DMS114 treated with DMSO at 0.1 percent for 48 hours (cell line): ENCODE measurements around the gene DMKN.

Experiments
- DNase-seq: peaks from one replicate; lab custom pipeline; 2025; ENCODE audit not compliant: unreplicated experiment; lab: John Stamatoyannopoulos, UW

DMKN gene

GRCh38 chr19:35513628-35514281 is at the start of gene DMKN:
Gene DMKN, minus strand, starts transcription at chr19:35513649. Its CDS starts 174 bp downstream, at chr19:35513475.
- no peak for DNase-seq

DNA sequence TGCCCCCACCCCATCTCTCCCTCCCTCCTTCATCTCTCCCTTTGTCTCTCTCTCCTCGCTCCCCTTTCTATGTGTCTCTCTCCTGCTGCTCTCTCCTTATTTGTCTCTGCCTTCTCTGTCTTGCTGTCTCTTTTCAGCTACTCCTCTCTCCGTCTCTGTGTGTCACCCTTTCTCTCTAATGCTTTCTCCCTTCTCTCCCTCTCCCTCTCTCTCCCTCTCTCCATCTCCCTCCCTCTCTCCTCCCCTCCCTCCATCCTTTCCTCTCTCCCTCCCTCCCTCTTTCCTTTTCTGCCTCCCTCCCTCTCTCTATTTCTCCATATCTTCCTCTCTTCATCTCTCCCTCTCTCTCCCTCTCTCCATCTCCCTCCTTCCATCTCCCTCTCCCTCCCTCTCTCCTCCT is 49.3 kb upstream of the DMKN start:
- no peak for DNase-seq

DNA sequence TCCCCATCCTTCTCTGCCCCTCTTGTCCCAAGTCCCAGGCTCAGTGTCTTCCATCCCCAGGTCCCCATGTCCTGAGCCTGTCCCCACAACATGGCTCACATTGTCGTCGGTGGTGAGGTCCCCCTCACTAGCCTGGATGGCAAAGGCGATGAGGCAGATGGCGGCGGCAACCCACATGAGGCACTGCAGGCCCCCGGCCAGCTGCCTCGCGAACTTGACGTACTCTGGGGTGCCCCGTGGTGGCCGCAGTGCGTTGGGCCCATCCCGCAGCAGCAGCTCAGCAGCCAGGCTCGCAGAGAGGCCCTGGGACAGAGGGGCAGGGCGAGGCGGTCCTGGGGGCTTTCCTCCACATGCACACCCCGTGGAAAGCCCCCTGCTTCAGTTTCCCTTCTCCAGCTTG is 48.9 kb upstream of the DMKN start:
- DNase-seq: no peak

DNA sequence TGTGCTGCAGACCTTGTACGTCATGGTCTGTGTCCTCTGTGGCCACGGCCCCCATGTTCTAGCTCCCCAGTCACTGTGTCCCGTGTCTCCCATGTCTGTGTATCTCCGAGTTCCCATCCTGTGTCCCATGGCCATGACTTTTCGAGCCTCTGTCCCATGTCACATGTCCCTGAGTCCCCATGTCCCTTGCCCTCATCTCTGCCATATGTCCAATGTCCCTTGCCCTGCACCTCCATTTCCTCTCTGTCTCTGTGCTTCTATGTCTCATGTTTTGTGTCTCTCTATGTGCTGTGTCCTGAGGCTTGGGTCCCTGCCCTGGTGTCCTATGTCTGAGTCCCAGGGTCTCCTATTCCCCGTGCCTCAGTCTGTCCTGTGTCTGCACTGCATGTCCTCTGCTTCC is 48.0 kb upstream of the DMKN start:
- no peak for DNase-seq

GRCh38 chr19:35560677-35561076 is 47.2 kb upstream of the DMKN start:
- DNase-seq: no peak

DNA sequence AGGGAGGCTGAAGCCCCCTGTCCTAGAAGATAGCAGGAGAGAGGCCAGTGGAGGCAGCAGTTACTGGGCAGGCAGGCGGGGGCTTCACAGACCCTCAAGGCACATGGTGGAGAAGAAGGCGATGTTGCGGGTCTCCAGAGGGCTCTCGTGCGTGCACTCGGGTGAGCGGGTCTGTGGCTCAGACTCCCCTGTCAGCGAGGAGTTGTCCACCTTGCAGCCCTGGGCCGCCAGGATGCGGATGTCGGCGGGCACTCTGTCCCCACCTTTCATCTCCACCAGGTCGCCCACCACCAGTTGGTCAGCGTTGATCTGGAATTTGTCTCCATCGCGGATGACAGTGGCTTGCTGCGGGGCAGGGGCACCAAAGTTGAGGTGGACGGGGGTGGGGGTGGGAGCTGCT is 46.8 kb upstream of the DMKN start:
- DNase-seq: no peak

DNA sequence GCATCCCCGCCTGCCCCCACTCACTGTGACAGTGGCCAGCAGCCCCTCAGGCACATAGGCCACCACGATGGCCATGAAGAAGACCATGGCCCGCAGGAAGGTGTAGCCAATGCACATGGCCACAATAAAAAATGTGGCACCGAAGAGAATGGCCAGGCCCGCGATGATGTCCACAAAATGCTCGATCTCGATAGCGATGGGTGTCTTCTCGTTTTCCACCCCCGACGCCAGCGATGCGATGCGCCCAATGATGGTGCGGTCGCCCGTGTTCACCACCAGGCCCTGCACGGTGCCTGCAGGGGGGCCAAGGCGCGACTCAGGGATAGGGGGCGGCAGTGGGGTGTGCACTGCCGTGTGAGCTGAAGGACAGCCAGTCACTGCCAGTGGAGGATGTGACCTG is 46.3 kb upstream of the DMKN start:
- DNase-seq: no peak

- no peak for DNase-seq
Measured at GRCh38 chr19:35559281-35559659, 45.8 kb upstream of the DMKN start.

DNA sequence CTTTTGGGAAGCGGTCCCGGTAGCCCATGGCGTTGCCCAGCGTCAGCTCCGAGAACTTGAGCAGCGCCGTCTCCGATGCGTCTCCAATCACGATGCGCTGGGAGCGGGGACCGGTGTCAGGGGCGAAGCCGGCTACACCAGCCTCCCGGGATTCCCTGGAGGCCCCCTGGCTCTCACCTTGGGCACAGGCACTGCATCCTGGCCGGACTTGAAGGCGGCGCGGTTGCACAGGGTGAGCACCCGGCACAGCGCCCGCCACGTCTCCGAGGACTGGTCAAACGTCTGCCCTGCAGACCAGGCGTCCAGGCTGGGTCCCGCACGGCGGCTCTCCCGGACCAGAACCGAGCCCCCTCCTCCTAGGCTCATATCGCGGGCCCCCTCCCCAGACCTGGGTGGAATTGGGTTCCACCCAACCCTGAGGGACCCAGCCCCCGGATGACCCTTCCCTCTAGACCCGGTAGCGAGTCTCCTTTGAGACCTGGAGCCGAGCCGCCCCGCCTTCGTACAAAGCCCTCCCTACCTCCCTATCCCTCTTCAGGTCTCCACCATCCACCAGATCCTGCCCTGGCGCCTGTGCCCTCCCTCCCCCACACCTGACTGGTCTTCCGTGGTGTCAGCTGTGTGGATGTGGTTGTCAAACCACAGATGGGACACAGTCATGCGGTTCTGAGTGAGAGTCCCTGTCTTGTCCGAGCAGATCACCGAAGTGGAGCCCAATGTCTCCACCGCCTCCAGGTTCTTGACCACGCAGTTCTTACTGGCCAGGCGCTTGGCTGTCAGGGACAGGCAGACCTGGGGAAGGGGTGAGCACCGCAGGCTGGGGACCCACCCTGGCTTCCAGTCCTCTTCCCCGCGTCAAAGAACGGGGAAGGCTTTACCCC is 45.2 kb upstream of the DMKN start:
- no peak for DNase-seq

- peak; percentile 91 for DNase-seq
Measured at GRCh38 chr19:35557539-35558399, 44.3 kb upstream of the DMKN start.

- DNase-seq: no peak
Measured at GRCh38 chr19:35556846-35557538, 43.5 kb upstream of the DMKN start.

DNA sequence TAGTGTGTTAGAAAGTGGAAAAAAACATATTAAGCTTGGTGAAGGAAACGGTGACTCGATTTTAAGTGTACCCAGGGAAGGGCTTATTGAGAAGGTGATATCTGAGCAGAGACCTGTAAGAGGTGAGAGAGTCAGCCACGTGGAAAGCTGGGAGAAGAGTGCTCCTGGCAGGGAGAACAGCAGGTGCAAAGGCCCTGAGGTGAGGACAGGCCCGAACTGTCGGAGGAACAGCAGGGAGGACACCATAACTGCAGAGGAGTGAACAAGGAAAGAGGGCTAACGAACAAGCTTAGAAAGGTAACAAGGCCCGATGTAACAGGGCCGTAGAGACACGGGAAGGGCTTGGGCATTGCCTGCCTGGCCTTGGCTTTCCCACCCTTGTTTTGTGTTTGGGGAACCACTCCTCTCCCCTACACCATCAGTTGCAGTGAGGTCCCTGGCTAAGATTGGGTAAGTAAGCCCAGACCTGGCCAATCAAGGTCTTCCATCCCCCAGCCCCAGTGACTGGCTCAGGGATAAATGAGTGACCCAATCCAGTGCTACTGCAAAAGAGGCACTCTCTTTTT is 42.7 kb upstream of the DMKN start:
- no peak for DNase-seq

DNA sequence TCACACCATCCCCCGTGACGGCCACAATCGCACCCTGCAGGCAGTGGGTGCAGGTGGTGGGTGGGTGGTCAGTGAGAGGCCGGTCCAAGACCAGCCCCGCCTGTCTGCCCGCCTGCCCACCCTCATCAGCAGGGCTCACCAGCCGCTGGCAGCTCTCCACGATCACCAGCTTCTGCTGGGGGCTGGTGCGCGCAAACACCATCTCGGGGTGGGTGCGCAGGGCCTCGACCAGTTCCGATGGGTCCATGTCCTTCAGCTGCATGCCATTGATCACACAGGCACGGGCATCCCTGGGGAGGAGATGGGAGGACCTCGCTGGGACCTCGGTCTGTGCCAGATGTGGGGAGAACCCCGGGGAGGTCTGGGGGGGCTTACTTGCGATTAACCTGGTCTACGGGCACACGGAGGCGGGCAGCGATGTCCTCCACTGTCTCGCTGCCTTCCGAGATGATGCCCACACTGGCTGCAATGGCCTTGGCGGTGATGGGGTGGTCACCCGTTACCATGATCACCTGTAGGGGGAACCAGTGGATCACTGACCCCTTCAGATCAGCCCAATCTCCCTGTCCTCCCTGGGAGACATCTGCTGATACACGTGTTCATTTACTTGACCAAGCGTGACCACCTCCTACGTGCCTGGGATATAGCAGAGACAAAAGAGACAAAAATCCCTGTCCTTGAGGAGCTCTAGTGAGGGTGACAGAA is 42.0 kb upstream of the DMKN start:
- peak; percentile 25 for DNase-seq

GRCh38 chr19:35554076-35554475 is 40.6 kb upstream of the DMKN start:
- DNase-seq: no peak

DNA sequence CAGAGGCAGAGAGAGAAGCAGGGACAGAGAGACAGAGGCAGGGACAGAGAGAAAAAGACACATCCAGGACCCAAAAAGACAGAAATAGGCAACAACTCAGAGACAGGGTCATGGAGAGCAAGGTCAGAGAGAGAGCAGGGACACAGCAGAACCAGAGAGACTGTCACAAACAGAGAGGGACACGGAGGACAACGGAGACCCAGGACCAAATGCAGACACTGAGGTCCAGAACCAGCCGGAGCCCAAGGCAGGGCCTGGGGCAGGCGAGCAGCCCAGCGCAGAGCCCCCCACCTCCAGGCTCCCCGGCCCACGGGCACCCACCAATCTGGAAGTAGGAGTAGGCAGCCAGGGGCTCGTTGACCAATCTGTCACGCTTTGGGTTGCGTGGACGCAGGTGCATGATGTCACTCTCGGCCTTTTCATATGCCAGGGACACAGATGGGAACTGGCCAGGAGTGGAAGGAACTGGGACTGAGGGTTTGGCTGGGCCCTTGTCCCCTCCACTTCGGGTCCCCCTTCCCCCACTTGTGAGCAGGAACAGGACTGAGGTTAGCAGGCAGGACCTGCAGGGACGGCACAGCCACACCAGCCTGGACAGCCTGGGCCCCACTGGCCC is 40.0 kb upstream of the DMKN start:
- no peak for DNase-seq

GRCh38 chr19:35552534-35553384 is 39.3 kb upstream of the DMKN start:
- no peak for DNase-seq

- DNase-seq: no peak
Measured at GRCh38 chr19:35551091-35551810, 37.8 kb upstream of the DMKN start.

DNA sequence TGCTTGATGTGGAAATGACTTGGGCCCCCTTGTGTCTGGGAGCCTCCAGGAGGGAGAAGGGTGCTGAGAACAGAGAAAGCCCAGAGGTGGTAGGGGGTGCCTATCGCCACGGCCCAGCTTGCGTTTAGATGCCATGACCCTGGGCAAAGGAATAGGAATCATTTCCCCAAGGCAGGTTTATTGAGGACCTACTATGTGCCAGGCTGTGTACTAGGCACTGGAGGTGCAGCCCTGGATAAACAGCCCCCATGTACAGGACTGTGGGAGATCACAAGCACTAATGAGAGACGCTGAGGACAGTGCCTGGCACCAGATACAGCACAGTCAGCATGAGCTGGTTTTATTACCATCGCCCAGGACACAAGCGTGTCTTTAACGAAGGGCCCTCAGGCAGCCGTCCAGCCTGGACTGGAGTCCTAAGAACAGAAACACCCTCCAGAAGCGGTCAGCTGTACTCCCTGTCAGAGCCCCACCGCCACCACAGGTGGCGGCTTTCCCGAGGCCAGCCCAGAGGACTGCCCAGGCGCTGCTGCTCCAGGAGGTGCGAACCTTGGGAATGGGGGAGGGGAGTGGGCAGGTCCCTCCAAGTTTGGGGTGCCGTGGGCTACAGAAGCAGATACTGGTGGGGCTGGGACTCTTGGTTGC is 36.6 kb upstream of the DMKN start:
- DNase-seq: no peak
